Activated B cell treated with CpG ODN at 0.5 μM for 24 hours (primary cell): ENCODE results near the gene NR1H2. TPM values are rescaled to one million over a fixed set of nuclear protein-coding genes. Genes with fewer than 3 reads are reported as not detected.

Experiments used
- ATAC-seq: fragments of 200-7000 bp; cut with Tn5 transposase; one replicate; pipeline ENCODE4 v1.10.0; 2021; ENCODE audit warnings: low read depth, mild to moderate bottlenecking, moderate library complexity
- CTCF ChIA-PET: fragments of 350-600 bp; sonication (Branson Sonifier 250); formaldehyde crosslinking; loops from one replicate; lab custom pipeline; 2021; ENCODE audit warnings: antibody characterized with exemption; lab: Charles Lee
- POLR2A ChIA-PET: fragments of 350-600 bp; sonication (Branson Sonifier 250); formaldehyde crosslinking; loops from one replicate; lab custom pipeline; 2021; ENCODE audit warnings: antibody characterized with exemption; lab: Charles Lee
- DNase-seq: peaks from one replicate; pipeline ENCODE4 v3.0.0; 2022
- H3K27ac Mint-ChIP-seq: one replicate; pipeline ENCODE4 v1.8.0; 2020; ENCODE audit warnings: mixed read lengths
- H3K27me3 Mint-ChIP-seq: one replicate; pipeline ENCODE4 v1.8.0; 2021; ENCODE audit warnings: mixed read lengths
- H3K36me3 Mint-ChIP-seq: one replicate; pipeline ENCODE4 v1.8.0; 2021; ENCODE audit warnings: low read depth, mixed read lengths
- H3K4me1 Mint-ChIP-seq: one replicate; pipeline ENCODE4 v1.8.0; 2021; ENCODE audit warnings: mixed read lengths
- H3K4me3 Mint-ChIP-seq: one replicate; pipeline ENCODE4 v1.8.0; 2020; ENCODE audit warnings: mild to moderate bottlenecking, mixed read lengths
- H3K9me3 Mint-ChIP-seq: one replicate; pipeline ENCODE4 v1.8.0; 2020; ENCODE audit warnings: mixed read lengths
- CTCF ChIP-seq: fragments of 200-600 bp; IDR thresholded peaks from one replicate; pipeline ENCODE4 v1.8.0; 2022; ENCODE audit warnings: antibody characterized with exemption, mild to moderate bottlenecking
- intact Hi-C: fragments of 100-400 bp; cut with micrococcal nuclease; formaldehyde crosslinking; loops from one replicate; pipeline ENCODE4 v1.15.1; 2024
- total RNA-seq: library from RNA; stranded (reverse); gene quantifications from 2 replicates; pipeline ENCODE4 v1.2.3, GENCODE V29; 2022

NR1H2 gene
- total RNA-seq, 1 donor from 2014 or later, result 79.5 TPM

- no peak for TF ChIP-seq CTCF
- peak; percentile 68 for DNase-seq
- ChIA-PET POLR2A (interaction anchor here (0.6 to 10.8 kb wide), 14 partner anchors 8 to 85 kb away, joined by 3 to 282 read pairs (median 5); partner anchors contain the start of genes EMC10, NR1H2, POLD1 and SPIB), CTCF (interaction anchor here (1.4 to 2.0 kb wide), 3 partner anchors 8 to 32 kb away, joined by 3 to 5 read pairs (median 5); no protein-coding TSS in a partner anchor)
- H3K27me3 Mint-ChIP-seq, result no peaks in the 10 kb centered on the region
- peaks cover 51% of the 10 kb centered on the region for H3K36me3 Mint-ChIP-seq
- intact Hi-C loops, result loop anchor here (1.0 kb wide), 1 partner anchor 60 kb away; no protein-coding TSS in a partner anchor
- peak overlapping the region; percentile 41 for H3K4me3 Mint-ChIP-seq
- peak; percentile 18 for ATAC-seq
- peaks cover 79% of the 10 kb centered on the region for H3K4me1 Mint-ChIP-seq
- H3K9me3 Mint-ChIP-seq, result no peaks in the 10 kb centered on the region
- H3K27ac Mint-ChIP-seq, result peak overlapping the region; percentile 95
Measured at GRCh38 chr19:50427997-50428425, 51.8 kb downstream of the NR1H2 start.

- H3K4me1 Mint-ChIP-seq, result peaks cover 81% of the 10 kb centered on the region
- peak overlapping the region; percentile 95 for H3K27ac Mint-ChIP-seq
- no peak for ATAC-seq
- intact Hi-C loops, result loop anchor here (1.0 kb wide), 1 partner anchor 61 kb away; no protein-coding TSS in a partner anchor
- H3K36me3 Mint-ChIP-seq, result peaks cover 42% of the 10 kb centered on the region
- H3K9me3 Mint-ChIP-seq, result no peaks in the 10 kb centered on the region
- H3K4me3 Mint-ChIP-seq, result peak overlapping the region; percentile 56
- POLR2A ChIA-PET, result interaction anchor here (0.6 to 10.8 kb wide), 8 partner anchors 10 to 86 kb away, joined by 3 to 282 read pairs (median 5); partner anchors contain the start of genes EMC10, NR1H2, POLD1 and SPIB
- no peaks in the 10 kb centered on the region for H3K27me3 Mint-ChIP-seq
- CTCF ChIA-PET, result interaction anchor here (1.4 to 2.3 kb wide), 4 partner anchors 8 to 31 kb away, joined by 3 to 6 read pairs (median 5); no protein-coding TSS in a partner anchor
- TF ChIP-seq CTCF, result no peak
- DNase-seq, result no peak
Measured at GRCh38 chr19:50428772-50429463, 52.7 kb downstream of the NR1H2 start.

GRCh38 chr19:50430888-50431342 lies 54.7 kb downstream of the NR1H2 start:
- ATAC-seq (peak; percentile 32), DNase-seq (peak; percentile 56)
- Mint-ChIP-seq H3K27me3 (no peaks in the 10 kb centered on the region), H3K36me3 (peaks cover 28% of the 10 kb centered on the region), H3K4me3 (peak overlapping the region; percentile 89), H3K27ac (peak overlapping the region; percentile 95), H3K9me3 (no peaks in the 10 kb centered on the region), H3K4me1 (peaks cover 92% of the 10 kb centered on the region)
- CTCF ChIA-PET, result interaction anchor here (0.9 to 2.3 kb wide), 4 partner anchors 10 to 73 kb away, joined by 3 to 6 read pairs (median 4); no protein-coding TSS in a partner anchor
- POLR2A ChIA-PET, result interaction anchor here (0.5 to 10.8 kb wide), 18 partner anchors 12 to 1649 kb away, joined by 3 to 282 read pairs (median 4); partner anchors contain the start of genes JOSD2, KCNC3, NR1H2 and POLD1
- no peak for TF ChIP-seq CTCF
- intact Hi-C loops, result loop anchor here (1.0 to 2.0 kb wide), 6 partner anchors 13 to 102 kb away; partner anchors contain the start of genes KCNC3, NR1H2, POLD1 and SPIB

- H3K27ac Mint-ChIP-seq, result peak overlapping the region; percentile 95
- H3K9me3 Mint-ChIP-seq, result no peaks in the 10 kb centered on the region
- TF ChIP-seq CTCF, result no peak
- intact Hi-C loops, result loop anchor here (1.0 to 2.0 kb wide), 6 partner anchors 13 to 102 kb away; partner anchors contain the start of genes KCNC3, NR1H2, POLD1 and SPIB
- peak; percentile 64 for ATAC-seq
- no peaks in the 10 kb centered on the region for H3K27me3 Mint-ChIP-seq
- H3K36me3 Mint-ChIP-seq, result peaks cover 25% of the 10 kb centered on the region
- POLR2A ChIA-PET, result interaction anchor here (0.5 to 10.8 kb wide), 20 partner anchors 13 to 1649 kb away, joined by 3 to 282 read pairs (median 4); partner anchors contain the start of genes EMC10, GARIN5A, JOSD2 and KCNC3
- CTCF ChIA-PET, result interaction anchor here (0.9 to 2.3 kb wide), 4 partner anchors 11 to 74 kb away, joined by 3 to 6 read pairs (median 4); no protein-coding TSS in a partner anchor
- H3K4me3 Mint-ChIP-seq, result peak overlapping the region; percentile 89
- DNase-seq, result peak; percentile 91
- H3K4me1 Mint-ChIP-seq, result peaks cover 95% of the 10 kb centered on the region
Measured at GRCh38 chr19:50431343-50432220, 55.3 kb downstream of the NR1H2 start.
